Activated T-cell treated with anti-CD3 and anti-CD28 coated beads, Interleukin-2, amount 50 U/mL, for 4 hours (primary cell): Measurements from ENCODE around the gene KIAA2012. TPM values are rescaled to one million over a fixed set of nuclear protein-coding genes. Genes with fewer than 3 reads are reported as not detected.

Source experiments
- ATAC-seq, 2 donors: fragments of 200-7000 bp; cut with Tn5 transposase; one replicate each; pipeline ENCODE4 v1.10.0; 2021
- DNase-seq: peaks from one replicate; pipeline ENCODE4 v3.0.0-alpha.2; 2020
- H3K27me3 Mint-ChIP-seq: one replicate; pipeline ENCODE4 v1.8.0; 2021; ENCODE audit warnings: low read depth, mixed read lengths
- H3K36me3 Mint-ChIP-seq: one replicate; pipeline ENCODE4 v1.8.0; 2022; ENCODE audit warnings: mixed read lengths; ENCODE audit not compliant: insufficient read depth
- H3K4me1 Mint-ChIP-seq: one replicate; pipeline ENCODE4 v1.8.0; 2021; ENCODE audit warnings: low read depth, mixed read lengths
- H3K4me3 Mint-ChIP-seq: one replicate; pipeline ENCODE4 v1.8.0; 2021; ENCODE audit warnings: mild to moderate bottlenecking, moderate library complexity, mixed read lengths
- H3K9me3 Mint-ChIP-seq: one replicate; pipeline ENCODE4 v1.8.0; 2021; ENCODE audit warnings: mixed read lengths
- total RNA-seq, 3 donors: library from RNA; stranded (reverse); gene quantifications; one replicate each; pipeline ENCODE4 v1.2.1, GENCODE V29; 2021

The KIAA2012 gene
- total RNA-seq, 3 donors from 2014 or later: not detected

DNA sequence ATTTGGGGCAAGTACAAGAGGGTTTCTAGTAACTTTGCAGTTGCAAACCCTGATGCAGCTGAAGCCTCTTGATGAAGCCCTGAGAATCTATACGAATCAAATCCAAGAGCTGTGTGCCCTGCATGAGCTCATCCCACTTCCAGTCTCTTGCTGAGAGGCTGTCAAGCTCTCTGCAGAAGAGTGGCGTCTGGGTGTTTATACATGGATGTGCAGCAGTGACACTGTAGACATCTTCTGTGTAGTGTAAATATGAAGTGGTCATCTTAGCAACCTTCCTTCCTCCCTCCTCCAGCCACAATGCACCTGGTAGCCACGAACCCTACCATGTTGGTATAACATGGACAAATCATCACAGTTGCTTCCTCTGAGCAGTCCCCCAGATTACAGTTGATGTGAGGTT, 18.4 kb upstream of the KIAA2012 start:
- peaks cover 34% of the 10 kb centered on the region for H3K27me3 Mint-ChIP-seq
- no peaks in the 10 kb centered on the region for H3K36me3 Mint-ChIP-seq
- DNase-seq (no peak), ATAC-seq (no peak)
- H3K4me1 Mint-ChIP-seq: no peaks in the 10 kb centered on the region
- no peak overlapping the region for H3K4me3 Mint-ChIP-seq
- H3K9me3 Mint-ChIP-seq: no peaks in the 10 kb centered on the region

DNA sequence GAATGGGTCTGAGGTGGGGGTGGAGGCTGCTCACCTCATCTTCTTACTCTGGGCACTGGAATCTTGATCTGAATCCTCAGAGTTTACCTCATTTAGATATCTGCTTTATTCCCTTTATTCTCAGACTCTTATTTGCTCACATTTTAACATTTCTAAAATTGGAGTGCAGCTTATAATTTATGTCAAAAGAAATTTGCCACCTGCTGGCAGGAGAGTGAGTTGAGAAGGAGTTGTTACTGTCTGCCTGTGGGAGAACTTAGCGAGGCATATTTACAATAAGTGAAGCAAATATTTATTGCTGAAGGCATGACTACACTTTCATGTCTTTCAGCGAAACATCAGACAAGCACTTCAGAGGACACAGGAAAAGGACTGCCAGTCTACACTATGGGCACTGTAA, 16.4 kb upstream of the KIAA2012 start:
- DNase-seq (no peak), ATAC-seq (no peak)
- H3K4me1 Mint-ChIP-seq: no peaks in the 10 kb centered on the region
- H3K4me3 Mint-ChIP-seq: no peak overlapping the region
- no peaks in the 10 kb centered on the region for H3K36me3 Mint-ChIP-seq
- peaks cover 34% of the 10 kb centered on the region for H3K27me3 Mint-ChIP-seq
- no peaks in the 10 kb centered on the region for H3K9me3 Mint-ChIP-seq

DNA sequence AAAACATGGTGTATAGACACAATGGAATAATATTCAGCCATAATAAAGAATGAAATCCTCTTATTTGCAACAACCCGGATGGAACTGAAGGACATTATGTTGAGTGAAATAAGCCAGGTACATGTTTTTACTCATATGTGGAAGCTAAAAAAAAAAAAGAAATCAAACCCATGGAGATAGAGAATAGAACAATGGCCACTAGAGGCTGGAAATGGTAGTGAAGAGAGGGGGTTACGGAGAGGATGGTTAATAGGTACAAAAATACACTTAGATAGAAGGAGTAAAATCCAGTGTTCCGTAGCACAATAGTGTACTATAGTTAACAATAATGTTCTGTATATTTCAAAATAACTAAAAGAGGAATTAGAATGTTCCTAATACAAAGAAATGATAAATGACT, 12.8 kb upstream of the KIAA2012 start:
- H3K4me3 Mint-ChIP-seq: no peak overlapping the region
- H3K36me3 Mint-ChIP-seq: no peaks in the 10 kb centered on the region
- H3K9me3 Mint-ChIP-seq: no peaks in the 10 kb centered on the region
- H3K27me3 Mint-ChIP-seq: peaks cover 20% of the 10 kb centered on the region
- H3K4me1 Mint-ChIP-seq: no peaks in the 10 kb centered on the region
- ATAC-seq: no peak
- DNase-seq: no peak

DNA sequence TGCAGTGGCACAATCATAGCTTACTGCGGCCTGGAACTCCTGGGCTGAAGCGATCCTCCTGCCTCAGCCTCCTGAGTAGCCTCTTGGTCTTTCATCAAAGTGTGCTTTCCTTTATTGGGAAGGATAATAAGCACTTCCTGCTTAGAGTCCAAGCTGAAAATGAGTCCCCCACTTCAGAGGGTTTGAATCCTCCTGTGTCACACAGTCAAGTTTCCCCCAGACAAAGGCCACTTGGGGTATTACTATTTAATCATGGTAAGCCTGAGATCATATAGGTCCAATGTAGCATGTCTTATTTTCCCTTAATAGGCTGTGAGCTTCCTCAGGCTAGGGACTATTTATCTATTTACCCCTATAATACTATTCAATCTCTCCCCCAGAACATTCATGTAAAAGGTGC, 11.4 kb upstream of the KIAA2012 start:
- Mint-ChIP-seq H3K36me3 (no peaks in the 10 kb centered on the region), H3K9me3 (no peaks in the 10 kb centered on the region), H3K27me3 (peaks cover 11% of the 10 kb centered on the region), H3K4me1 (no peaks in the 10 kb centered on the region), H3K4me3 (no peak overlapping the region)
- ATAC-seq: no peak
- DNase-seq: no peak

DNA sequence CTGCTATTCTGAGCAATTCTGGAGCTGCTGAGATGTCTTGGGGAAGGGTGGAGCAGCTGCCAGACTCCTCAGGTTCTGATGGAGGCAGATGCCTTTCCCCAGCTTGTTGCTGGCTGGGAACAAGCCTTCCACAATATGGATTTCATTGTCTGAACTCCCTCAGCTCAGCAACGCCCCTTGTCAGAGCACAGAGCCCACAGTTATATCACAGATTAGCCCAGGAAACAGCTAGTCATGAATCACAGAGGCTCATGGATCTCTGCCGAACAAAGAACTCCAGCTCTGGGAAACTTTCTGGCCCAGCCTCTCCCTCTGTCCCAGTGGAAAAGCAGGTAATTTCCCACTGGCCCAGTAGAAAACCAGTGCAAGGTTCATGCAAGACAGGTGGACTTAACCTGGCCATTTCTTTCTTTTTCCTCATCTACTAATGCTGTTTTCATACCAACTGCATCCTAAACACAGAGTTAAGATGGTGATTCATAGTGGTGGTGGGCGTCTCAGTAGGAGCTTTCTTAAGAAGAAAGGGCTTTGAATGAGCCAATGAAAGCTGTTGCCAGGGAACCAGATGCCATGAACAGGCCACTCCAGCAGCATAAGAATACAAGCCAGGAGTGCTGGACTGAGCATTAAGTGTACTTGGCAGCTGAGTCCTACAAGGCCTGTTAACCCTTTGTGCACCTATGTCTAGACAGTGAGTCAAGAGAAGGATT, 8.7 kb upstream of the KIAA2012 start:
- Mint-ChIP-seq H3K9me3 (no peaks in the 10 kb centered on the region), H3K27me3 (peaks cover 3% of the 10 kb centered on the region), H3K36me3 (no peaks in the 10 kb centered on the region), H3K4me1 (no peaks in the 10 kb centered on the region), H3K4me3 (no peak overlapping the region)
- ATAC-seq (peak; percentile 51 to 62), DNase-seq (no peak)

DNA sequence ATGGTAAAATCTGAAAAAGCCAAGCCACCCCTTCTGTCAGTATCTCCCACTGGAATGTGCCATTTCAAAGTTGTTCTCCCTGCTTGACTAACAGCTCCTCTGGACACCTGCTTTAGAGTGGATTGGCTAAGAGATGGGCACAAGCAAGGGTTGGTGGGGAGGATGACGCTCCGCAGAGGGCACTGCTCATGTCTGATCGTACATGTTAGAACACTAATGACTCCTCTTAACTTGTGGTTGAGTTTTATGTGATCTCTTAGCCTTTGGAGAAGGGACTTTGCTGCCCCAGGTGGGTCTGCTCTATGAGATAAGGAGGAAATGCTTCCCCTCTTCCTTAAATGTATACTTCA, 8.2 kb upstream of the KIAA2012 start:
- Mint-ChIP-seq H3K4me3 (no peak overlapping the region), H3K27me3 (peaks cover 3% of the 10 kb centered on the region), H3K9me3 (no peaks in the 10 kb centered on the region), H3K4me1 (no peaks in the 10 kb centered on the region), H3K36me3 (no peaks in the 10 kb centered on the region)
- DNase-seq (no peak), ATAC-seq (no peak)

DNA sequence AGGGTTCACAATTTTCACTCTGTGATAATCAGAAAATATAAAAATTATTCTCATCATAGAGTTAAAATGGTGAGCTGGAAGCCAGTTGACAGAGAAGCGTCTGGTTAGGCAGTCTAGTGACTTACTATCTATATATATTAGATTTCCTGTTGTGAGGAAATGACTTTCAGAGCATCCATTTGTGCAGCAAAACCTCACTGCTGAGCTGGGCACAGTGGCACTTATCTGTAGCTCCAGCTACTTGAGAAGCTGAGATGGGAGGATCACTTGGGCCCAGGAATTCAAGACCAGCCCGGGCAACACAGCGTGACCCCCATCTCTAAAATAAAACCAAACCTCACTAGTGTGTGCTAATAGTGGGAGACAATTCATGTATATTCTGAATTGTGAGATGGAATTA, 7.2 kb upstream of the KIAA2012 start:
- no peak for DNase-seq
- no peaks in the 10 kb centered on the region for H3K36me3 Mint-ChIP-seq
- ATAC-seq: no peak
- H3K4me1 Mint-ChIP-seq: no peaks in the 10 kb centered on the region
- H3K27me3 Mint-ChIP-seq: peaks cover 3% of the 10 kb centered on the region
- H3K4me3 Mint-ChIP-seq: no peak overlapping the region
- no peaks in the 10 kb centered on the region for H3K9me3 Mint-ChIP-seq

DNA sequence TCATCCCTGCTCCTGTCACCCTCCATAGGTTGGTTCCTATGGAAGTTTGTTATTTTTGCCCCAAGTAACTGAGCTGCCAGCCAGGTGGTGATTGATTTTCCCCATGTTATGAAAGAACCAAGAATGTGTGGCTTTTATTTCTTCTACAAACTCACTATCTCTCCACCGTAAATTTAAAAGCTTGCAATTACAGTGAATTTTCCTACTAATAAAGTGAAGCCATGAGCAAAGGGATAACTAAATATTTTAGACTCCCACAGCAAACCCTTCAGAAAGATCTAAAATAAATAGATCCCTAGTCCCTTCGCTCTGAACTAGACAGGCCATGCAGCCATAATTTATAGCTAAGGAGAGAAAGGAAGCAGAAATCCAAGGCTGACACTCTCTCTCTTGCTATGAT, 6.2 kb upstream of the KIAA2012 start:
- ATAC-seq (no peak), DNase-seq (no peak)
- no peaks in the 10 kb centered on the region for H3K4me1 Mint-ChIP-seq
- no peaks in the 10 kb centered on the region for H3K9me3 Mint-ChIP-seq
- H3K36me3 Mint-ChIP-seq: no peaks in the 10 kb centered on the region
- no peak overlapping the region for H3K4me3 Mint-ChIP-seq
- peaks cover 3% of the 10 kb centered on the region for H3K27me3 Mint-ChIP-seq

DNA sequence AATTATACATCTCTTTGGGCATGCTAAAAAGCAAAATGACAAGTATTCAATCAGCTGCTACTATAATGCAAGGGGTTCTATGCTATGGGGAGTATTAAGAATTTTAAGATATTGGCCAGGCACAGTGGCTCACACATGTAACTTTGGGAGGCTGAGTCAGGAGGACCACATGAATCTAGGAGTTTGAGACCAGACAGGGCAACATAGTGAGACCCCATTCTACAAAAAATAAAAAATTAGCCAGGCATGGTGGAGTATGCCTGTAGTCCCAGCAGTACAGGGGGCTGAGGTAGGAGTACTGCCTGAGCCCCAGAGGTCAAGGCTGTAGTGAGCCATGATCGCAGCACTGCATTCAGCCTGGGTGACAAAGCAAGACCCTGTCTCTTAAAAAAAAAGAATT, 5.5 kb upstream of the KIAA2012 start:
- no peaks in the 10 kb centered on the region for H3K9me3 Mint-ChIP-seq
- no peaks in the 10 kb centered on the region for H3K36me3 Mint-ChIP-seq
- no peak for ATAC-seq
- H3K27me3 Mint-ChIP-seq: peaks cover 3% of the 10 kb centered on the region
- H3K4me3 Mint-ChIP-seq: no peak overlapping the region
- H3K4me1 Mint-ChIP-seq: no peaks in the 10 kb centered on the region
- no peak for DNase-seq

DNA sequence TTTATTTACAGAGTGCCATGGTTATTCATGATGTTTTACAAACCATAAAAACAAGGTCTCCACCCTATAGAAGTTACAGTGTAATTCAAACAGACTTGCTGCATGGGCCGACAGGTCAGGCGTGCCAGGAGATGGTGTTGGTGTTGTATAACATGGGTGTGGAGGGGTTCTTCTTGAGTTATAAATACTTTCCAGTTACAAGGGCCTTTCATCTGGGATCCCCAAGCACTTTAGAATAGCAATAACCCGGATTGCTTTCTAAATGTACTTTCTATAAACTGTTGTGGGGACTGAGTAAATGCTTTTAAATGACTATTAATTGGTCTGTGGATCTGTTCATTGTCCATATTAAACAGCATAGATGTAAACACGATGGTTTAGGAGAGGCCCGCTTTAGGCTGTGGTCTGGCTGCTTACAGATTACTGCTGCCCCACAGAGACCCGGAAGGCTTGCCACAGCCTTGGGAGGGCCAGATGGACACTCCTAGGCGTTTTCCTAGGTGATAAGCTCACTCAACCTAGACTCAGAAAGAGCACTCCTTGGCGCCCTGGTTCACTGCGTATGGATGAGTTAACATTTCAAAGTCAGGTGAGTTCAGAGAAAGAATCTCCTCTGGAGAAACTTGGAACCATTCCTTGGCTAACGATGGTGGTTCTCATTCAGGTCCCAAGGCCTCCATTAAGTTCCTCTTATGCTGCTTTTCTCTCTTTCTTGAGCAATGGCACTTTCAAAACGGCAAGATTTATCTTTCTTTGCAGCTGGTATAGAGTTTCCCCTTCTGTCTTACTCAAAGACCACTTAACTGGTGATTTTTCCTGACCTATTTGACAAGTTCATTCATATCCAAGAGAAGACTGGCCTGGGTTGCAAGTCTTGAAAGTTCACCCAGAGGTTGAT, 3.6 kb upstream of the KIAA2012 start:
- H3K4me3 Mint-ChIP-seq: no peak overlapping the region
- DNase-seq: no peak
- H3K4me1 Mint-ChIP-seq: no peaks in the 10 kb centered on the region
- no peaks in the 10 kb centered on the region for H3K9me3 Mint-ChIP-seq
- no peaks in the 10 kb centered on the region for H3K36me3 Mint-ChIP-seq
- peaks cover 3% of the 10 kb centered on the region for H3K27me3 Mint-ChIP-seq
- no peak for ATAC-seq

DNA sequence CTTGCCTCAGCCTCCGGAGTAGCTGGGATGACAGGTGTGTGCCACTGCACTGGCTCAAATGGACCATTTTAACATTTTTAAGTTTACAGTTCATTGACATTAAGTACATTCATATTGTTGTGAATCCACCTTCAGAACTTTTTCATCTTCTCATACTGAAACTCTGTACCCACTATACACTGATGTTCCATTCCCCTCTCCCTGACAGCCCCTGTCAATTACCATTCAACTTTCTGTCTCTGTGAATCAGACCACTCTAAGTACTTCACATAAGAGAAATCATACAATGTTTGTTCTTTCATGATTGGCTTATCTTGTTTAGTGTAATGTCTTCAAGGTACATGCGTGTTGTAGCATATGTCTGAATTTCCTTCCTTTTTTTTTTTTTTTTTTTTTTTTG, 1.9 kb upstream of the KIAA2012 start:
- no peaks in the 10 kb centered on the region for H3K9me3 Mint-ChIP-seq
- no peak overlapping the region for H3K4me3 Mint-ChIP-seq
- no peaks in the 10 kb centered on the region for H3K36me3 Mint-ChIP-seq
- DNase-seq (no peak), ATAC-seq (peak; percentile 18 to 38)
- peaks cover 3% of the 10 kb centered on the region for H3K27me3 Mint-ChIP-seq
- H3K4me1 Mint-ChIP-seq: no peaks in the 10 kb centered on the region

DNA sequence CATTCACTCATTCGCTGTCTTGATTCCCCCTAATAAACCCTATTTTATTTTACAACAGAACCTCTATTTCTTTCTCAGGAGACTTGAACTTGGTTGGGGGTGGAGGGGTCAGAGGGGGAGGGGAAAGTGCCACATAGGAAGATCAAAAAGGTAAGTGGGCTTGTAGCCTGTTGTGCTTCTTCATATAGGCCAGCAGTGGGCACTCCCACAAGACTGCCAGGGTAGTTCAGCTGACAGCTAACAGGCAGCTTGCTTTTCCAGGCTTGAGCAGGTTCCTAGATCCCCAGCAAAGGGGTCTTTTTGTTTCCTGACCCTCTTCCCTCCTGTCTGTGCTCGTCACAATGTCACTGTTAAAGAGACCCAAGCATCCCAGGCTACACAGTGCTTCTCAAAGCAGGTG, 829 bp upstream of the KIAA2012 start:
- H3K4me1 Mint-ChIP-seq: no peaks in the 10 kb centered on the region

DNA sequence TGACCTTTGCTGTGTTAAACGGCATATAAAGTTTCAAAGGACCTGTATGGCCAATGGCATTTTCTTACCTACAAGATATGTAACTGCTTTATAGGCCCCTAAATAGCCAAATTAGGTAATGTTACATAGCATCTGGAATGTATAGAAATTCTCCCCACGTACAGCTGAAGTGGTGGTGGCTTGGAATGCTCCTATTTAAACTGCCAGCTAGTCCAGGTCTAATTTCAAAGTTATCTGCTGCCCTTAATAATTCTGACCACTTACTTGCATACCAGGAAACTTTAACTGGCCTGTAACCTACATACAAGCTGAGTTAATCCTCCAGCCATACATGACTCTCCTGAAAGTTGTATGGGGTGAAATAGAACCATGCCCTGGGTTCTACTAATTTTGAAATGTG, 1.3 kb downstream of the KIAA2012 start:
- no peaks in the 10 kb centered on the region for H3K4me1 Mint-ChIP-seq
- H3K27me3 Mint-ChIP-seq: peaks cover 3% of the 10 kb centered on the region
- H3K9me3 Mint-ChIP-seq: no peaks in the 10 kb centered on the region
- H3K36me3 Mint-ChIP-seq: no peaks in the 10 kb centered on the region
- H3K4me3 Mint-ChIP-seq: no peak overlapping the region
- DNase-seq (no peak), ATAC-seq (no peak)

More for the DNA sequence above, 829 bp upstream of the KIAA2012 start:
- H3K36me3 Mint-ChIP-seq: no peaks in the 10 kb centered on the region
- ATAC-seq (no peak), DNase-seq (no peak)
- H3K9me3 Mint-ChIP-seq: no peaks in the 10 kb centered on the region
- peaks cover 3% of the 10 kb centered on the region for H3K27me3 Mint-ChIP-seq
- no peak overlapping the region for H3K4me3 Mint-ChIP-seq

DNA sequence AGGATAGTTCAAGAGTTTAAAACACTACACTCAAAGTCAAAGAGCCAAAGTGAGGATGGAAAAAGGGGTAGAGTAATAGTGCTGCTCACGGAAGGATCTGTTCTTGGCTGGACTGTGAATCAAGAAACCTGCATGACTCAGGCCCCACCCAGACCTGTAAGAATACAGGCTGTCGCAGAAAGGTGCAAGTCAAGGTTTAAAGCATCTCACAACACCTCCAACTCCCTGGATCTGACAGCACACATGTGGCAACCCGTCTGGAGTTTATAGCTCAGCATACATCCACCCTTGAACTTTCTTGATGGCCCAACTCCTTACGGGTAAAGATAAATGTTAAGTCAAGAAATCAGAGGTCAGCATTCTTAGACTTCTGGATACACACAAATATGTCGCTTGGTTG, 6.3 kb downstream of the KIAA2012 start:
- DNase-seq (no peak), ATAC-seq (no peak)
- no peaks in the 10 kb centered on the region for H3K36me3 Mint-ChIP-seq
- H3K9me3 Mint-ChIP-seq: no peaks in the 10 kb centered on the region
- no peak overlapping the region for H3K4me3 Mint-ChIP-seq
- H3K27me3 Mint-ChIP-seq: peaks cover 5% of the 10 kb centered on the region
- H3K4me1 Mint-ChIP-seq: no peaks in the 10 kb centered on the region

DNA sequence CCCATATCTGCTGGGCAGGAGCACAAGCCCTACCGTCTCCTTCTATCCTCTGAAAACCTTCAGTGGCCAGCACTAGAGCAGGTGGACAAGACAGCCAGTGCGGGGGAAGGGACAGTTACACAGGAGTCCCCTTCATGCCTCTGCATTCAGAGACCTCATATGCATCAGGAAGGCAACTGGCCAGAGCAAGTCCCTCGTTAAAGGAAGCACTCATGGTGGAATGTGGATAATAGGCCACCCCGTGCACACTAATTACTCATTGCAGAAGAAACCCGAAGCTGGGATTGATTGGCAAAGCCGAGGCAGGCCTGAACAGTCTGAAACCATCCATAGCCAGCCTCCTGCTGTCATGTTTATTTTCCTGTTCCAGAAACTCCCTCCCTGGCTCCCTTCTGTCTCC, 11.2 kb downstream of the KIAA2012 start:
- Mint-ChIP-seq H3K4me3 (no peak overlapping the region), H3K9me3 (no peaks in the 10 kb centered on the region), H3K36me3 (no peaks in the 10 kb centered on the region), H3K4me1 (no peaks in the 10 kb centered on the region), H3K27me3 (peaks cover 5% of the 10 kb centered on the region)
- DNase-seq: no peak
- ATAC-seq: no peak
